HPDE6-E6E7 (cell line): ENCODE data around the gene USP35.
A peak's percentile ranks its signal among the peaks of the same experiment; 100 is the strongest.
"Not testable (repeated sequence)": the region's sequence is repeated elsewhere in the genome, so short reads cannot be mapped to it uniquely, and the experiment has no call there.

Experiments used
- DNase-seq: peaks from one replicate; pipeline ENCODE4 v3.0.0; 2011; ENCODE audit warnings: missing footprints; ENCODE audit errors: extremely low spot score

The USP35 gene

GRCh38 chr11:78216021-78216420 lies 27.3 kb downstream of the USP35 start:
- DNase-seq, result no peak

- peak; percentile 38 for DNase-seq
Observed at GRCh38 chr11:78216571-78217287, 28.0 kb downstream of the USP35 start.

DNA sequence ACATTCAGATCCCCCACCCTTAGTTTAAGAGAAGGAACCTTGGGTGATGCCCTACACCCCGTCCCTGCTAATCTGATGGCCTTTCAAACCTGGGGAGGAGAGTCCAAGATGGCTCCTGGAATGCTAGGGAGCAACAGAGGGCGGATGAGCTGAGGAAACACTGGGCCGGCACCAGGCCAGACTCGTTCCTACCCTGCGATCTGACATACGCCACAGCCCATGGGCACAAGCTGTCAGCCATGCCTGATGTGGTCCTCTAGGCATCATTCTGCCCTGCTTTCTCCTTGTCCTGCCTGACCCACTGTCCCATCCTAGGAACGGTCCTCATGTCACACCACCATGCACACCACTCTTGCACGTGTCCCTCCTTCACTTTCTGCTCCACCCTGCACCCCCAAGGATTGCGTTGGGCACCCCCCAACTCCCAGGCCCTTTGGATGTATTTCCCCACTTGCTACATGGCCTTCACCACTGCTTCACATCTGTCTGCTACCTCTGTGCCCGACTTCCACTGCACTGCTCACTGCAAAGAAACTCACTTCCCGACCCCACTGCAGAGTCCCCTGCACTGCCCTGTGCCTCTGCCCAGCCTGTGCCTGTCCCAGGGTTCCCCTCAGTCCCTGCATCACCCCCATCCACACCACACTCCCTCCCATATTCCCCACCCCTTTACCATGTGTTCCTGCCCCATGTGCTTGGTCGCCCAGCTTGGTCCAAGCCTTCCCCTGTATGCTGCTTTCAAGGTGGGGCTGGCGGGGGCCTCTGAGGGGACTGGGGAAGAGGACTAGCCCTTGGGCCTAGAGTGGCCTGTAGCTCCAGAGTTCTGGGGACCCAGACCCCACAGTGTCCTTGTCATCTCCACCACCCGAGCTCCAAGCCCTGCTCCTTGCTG lies 29.2 kb downstream of the USP35 start:
- no peak for DNase-seq

- no peak for DNase-seq
Observed at GRCh38 chr11:78218707-78219492, 30.2 kb downstream of the USP35 start.

DNA sequence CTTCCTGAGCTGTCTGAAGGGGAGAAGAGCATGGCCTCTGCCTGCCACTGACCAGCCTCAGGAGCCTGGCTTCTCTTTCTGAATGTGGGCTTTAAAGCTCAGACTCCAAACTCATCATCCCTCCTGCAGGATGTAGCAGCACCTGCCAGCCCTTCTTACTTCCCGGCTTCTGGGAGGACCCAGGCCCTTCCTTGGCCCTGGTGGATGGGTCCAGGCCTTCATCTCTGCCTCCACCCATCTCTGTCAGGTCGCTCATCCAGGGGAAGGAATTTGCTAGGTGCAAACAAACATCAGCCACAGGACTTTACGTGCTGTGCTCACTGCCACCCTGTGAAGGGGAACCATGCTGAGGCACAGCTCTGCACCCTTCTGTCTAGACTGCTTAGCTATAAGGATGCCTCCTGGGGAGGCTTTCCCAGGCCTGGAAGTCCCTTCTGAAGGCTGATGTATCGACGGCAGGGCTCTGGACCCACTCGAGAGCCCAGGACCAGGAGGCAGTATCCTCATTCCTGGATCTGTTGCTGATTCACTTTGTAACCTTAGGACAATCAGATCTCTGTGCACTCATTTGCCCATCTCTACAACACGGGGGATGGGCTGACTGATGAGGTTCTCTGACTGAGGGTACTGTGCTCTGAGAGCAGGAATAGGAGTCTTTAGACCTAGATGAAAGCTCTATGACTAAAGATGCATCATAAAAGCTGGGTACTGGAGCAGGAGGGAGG lies 30.9 kb downstream of the USP35 start:
- no peak for DNase-seq

DNA sequence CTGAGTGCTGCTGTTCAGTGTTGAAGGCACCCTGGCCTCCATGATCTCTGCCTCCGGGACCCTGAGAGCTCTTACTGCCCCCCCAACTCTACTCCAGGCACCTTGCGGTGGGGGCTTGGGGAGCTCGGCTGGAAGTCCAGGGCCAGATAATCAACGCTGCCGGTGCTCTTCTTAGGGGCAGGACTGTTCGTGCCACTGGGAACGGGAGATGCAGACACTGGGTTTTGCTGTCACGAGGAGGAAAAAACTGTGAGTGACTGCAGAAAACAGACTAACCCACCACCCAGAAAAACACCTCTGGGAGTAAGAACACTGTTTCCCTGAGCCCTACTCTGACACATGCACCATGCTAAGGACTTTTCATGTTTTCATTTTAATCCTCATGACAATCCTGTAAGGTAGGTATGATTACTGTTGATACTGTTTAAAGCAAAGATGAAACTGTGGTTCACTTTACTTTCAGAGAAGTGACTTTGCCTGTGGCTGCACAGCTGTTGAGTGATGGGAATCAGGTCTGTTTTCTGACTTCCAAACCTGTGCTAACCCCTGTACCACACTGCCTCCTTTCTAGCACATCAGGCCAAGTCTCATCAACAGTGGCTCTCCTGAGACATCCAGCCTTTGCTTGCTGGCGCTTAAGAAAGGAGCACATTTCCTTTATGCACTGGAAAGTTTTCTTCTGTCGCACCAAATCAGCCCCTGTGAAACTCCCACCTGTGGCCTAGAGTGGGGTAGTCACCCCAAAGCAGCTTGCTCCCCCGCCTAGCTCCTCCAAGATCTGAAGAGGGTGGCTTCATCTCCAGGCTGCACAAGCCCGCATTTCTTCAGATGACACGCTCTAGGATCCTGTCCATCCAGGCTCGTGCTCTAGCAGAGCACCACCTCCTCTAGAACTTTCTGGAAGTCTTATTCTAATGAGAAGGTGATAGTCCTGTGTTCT lies 31.8 kb downstream of the USP35 start:
- no peak for DNase-seq

- DNase-seq, result no peak
Observed at GRCh38 chr11:78221396-78222315, 32.9 kb downstream of the USP35 start.

DNA sequence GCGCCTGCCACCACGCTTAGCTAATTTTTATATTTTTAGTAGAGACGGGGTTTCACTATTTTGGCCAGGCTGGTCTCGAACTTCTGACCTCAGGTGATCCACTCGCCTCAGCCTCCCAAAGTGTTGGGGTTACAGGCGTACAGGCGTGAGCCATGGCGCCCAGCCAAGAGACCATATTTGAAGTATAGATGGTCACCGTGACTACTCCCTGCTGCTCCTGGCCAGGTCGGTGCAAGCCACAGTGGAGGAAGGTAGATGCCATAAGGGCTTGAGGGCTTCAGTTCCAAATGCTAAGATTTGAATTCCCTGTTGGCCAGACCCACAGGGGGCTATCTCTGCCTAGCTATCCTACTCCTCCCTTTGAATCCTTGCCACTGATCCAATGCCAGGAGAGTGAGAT lies 34.0 kb downstream of the USP35 start:
- DNase-seq, result not testable (repeated sequence)

DNA sequence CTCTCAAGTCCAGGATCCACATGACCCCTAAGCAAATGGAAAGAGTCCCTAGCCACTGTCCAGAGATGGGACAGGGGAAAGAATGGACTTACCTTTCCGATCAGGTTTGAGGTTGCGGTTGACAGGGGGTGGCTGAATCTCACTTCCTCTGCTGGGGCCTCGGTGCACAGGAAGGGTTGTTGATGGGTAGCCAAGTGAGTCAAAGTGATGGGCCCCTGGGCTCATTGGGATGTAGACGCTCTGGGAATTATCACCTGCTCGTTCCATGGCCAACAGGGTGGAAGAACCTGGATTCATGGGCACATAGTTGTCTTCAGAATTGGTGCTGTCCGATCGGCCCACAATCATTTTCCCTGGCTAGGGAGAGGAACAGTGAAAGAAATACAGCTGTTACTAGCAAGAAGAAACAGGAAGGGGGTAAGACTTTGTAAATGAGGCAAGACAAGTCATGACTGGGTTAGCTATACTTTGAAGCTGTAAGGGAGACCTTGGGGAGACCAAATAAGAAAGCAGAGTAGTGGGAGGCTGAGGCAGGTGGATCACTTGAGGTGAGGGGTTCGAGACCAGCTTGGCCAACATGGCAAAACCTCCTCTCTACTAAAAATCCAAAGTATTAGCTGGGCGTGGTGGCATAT lies 34.7 kb downstream of the USP35 start:
- no peak for DNase-seq

DNA sequence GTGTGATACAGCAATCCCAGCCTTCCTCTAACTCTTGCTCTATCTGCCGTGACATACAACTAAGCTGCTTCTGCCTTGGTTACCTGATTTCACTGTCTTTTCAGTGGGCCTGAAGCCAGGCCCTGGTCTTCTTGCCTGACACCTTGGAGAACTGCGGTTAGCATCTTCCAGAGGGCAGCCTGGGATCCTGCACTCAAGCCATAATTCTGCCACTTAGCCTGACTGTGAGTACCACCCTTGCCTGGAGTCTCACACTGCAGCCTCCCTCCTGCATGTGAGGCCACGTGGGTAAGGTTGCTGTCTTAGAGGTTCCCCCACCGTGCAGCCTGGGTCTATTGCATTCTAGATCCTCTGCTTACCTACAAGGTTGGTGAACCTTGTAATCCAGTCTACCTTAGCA lies 35.8 kb downstream of the USP35 start:
- DNase-seq, result no peak

- no peak for DNase-seq
Observed at GRCh38 chr11:78224906-78225420, 36.2 kb downstream of the USP35 start.

GRCh38 chr11:78226684-78227680 lies 38.3 kb downstream of the USP35 start:
- no peak for DNase-seq

DNA sequence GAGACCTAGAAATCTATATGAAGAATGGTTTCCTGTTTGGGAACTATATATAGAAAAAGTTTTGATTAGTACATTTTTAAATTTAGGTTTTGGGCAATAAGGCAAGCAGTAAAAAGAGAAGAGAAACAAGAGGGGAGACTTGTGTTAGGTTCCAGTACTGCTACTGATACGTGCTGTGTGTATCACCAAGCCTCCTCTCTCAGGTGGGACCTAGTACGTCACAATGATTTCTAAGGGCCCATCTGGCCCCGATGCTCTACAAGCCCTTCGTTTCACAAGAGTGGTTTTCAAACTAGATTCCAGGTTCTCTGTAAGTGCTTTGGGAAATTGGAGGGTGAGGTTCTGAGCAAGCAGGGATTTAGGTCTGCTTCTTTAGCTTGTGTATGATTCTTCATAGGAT lies 39.2 kb downstream of the USP35 start:
- no peak for DNase-seq

DNA sequence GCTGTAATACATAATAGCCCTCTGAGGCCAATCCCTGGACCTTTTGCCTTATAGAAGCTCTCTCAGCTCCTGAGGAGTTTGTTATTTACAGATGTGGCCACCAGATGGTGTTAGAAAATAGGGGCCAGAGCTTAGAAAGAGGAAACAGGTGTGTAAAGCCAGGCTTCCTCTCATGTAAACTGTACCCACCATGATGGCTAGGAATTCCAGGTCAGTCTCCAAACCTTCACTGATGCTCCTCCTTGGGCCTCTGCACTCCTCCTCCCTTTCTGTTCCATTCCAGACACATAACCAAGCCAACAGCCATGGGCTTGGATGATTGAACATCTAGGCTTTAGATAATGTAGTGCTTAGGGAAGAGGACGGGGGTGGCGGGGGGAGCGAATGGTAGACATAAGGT lies 39.7 kb downstream of the USP35 start:
- peak; percentile 60 for DNase-seq

- DNase-seq, result no peak
Observed at GRCh38 chr11:78229106-78229505, 40.4 kb downstream of the USP35 start.

DNA sequence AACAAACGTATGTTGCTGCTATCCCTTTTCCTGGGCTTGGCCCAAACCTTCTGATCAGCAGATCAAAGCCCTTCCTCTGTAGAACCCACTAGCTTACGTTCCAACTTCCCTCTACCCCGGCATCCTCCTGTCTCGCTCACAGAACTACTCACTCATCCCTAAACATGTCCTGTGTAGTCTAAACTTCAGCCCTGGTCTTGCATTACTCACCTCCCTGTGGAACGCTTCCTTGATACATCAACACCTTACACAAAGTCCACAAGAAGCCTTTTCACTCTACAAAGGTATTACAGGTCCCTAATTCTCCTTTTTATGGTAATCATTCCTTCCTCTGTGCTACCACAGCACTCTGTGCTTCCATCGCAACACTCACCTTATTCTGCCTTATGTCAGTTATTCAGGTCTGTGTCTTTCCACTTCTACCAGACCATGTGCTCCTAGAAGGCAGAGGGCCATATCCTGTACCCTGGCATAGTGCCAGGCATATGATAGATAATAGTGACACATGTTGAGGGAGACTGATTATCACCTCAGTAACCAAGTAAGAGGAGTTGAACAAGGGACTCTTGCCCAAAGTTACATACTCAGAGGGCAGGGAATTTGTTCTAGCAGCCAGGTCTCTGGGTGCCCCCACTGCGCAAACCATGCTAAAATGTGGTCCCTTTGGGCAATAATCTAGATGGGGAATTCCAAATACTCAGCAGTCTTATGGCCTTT lies 41.6 kb downstream of the USP35 start:
- DNase-seq, result no peak
